SU-DHL-6 (cell line): ENCODE measurements around the gene STARD7.

Experiments
- H2AFZ ChIP-seq: fragments of 200-600 bp; sonication (generic); 2 replicates; pipeline ENCODE4 v1.6.1; 2014; ENCODE audit warnings: low read depth, mild to moderate bottlenecking, moderate library complexity, mixed read lengths, antibody characterized with exemption, low read length; ENCODE audit not compliant: severe bottlenecking
- H3F3A ChIP-seq: fragments of 200-600 bp; shearing (Covaris generic); 2 replicates; pipeline ENCODE4 v1.6.0; 2016; ENCODE audit warnings: antibody characterized with exemption, mild to moderate bottlenecking; ENCODE audit not compliant: insufficient read depth
- H3K27ac ChIP-seq: fragments of 200-600 bp; sonication (generic); 2 replicates; pipeline ENCODE4 v1.5.1; 2016; ENCODE audit warnings: low read depth, mild to moderate bottlenecking, low read length, moderate library complexity, mixed read lengths
- H3K27me3 ChIP-seq: fragments of 200-600 bp; sonication (generic), shearing (Covaris generic); 2 replicates; pipeline ENCODE4 v1.6.0; 2014; ENCODE audit warnings: mild to moderate bottlenecking, low read length
- H3K36me3 ChIP-seq: fragments of 200-600 bp; sonication (generic); 2 replicates; pipeline ENCODE4 v1.6.1; 2014; ENCODE audit warnings: mild to moderate bottlenecking, low read length, mixed read lengths
- H3K4me2 ChIP-seq: fragments of 300-600, 200-600 bp; shearing (Covaris generic), sonication (generic); 2 replicates; pipeline ENCODE4 v1.6.0; 2014; ENCODE audit warnings: low read length, low read depth, mild to moderate bottlenecking; ENCODE audit not compliant: poor library complexity, severe bottlenecking
- H3K4me3 ChIP-seq: fragments of 200-600 bp; sonication (generic); 2 replicates; pipeline ENCODE4 v1.5.1; 2014; ENCODE audit warnings: antibody characterized with exemption, low read length, mild to moderate bottlenecking, mixed read lengths; ENCODE audit not compliant: insufficient read depth, poor library complexity, severe bottlenecking
- H3K79me2 ChIP-seq: fragments of 200-600 bp; sonication (generic); 2 replicates; pipeline ENCODE4 v1.6.1; 2014; ENCODE audit warnings: mild to moderate bottlenecking, low read length, moderate library complexity; ENCODE audit not compliant: insufficient read depth
- H3K9ac ChIP-seq: fragments of 200-600 bp; sonication (generic); 2 replicates; pipeline ENCODE4 v1.7.0; 2014; ENCODE audit warnings: mild to moderate bottlenecking, low read length
- H3K9me2 ChIP-seq: fragments of 200-600 bp; sonication (generic); replicated peaks from 2 replicates; pipeline ENCODE4 v1.6.1; 2014; ENCODE audit warnings: low read length; ENCODE audit not compliant: insufficient read depth
- H3K9me3 ChIP-seq: fragments of 200-600 bp; sonication (generic); 2 replicates; pipeline ENCODE4 v1.6.1; 2014; ENCODE audit warnings: low read length, mixed read lengths; ENCODE audit not compliant: insufficient read depth
- H4K20me1 ChIP-seq: fragments of 200-600 bp; sonication (generic); 2 replicates; pipeline ENCODE4 v1.6.1; 2014; ENCODE audit warnings: low read depth, mild to moderate bottlenecking, antibody characterized with exemption, low read length, moderate library complexity, mixed read lengths
- CTCF ChIP-seq: fragments of 200-600 bp; sonication (generic); IDR thresholded peaks from one replicate; pipeline ENCODE4 v1.5.1; 2017; ENCODE audit warnings: antibody characterized with exemption, mild to moderate bottlenecking, low read length, moderate library complexity; ENCODE audit not compliant: insufficient read depth, poor library complexity, severe bottlenecking
- EZH2phosphoT487 ChIP-seq: fragments of 200-600 bp; sonication (generic), shearing (Covaris generic); conservative IDR thresholded peaks from 2 replicates; pipeline ENCODE4 v1.6.1; 2018; ENCODE audit warnings: mild to moderate bottlenecking, antibody characterized with exemption, low read length, moderate library complexity, mixed read lengths

Gene STARD7

GRCh38 chr2:96188821-96189526 lies 19.7 kb downstream of the STARD7 start:
- Histone ChIP-seq H3K9me3 (no peaks in the 10 kb centered on the region), H3K36me3 (peaks cover 53% of the 10 kb centered on the region), H2AFZ (no peak overlapping the region), H3F3A (peaks cover 12% of the 10 kb centered on the region; the same call in 1 of the 2 replicates), H3K4me2 (no peak overlapping the region), H3K27me3 (no peaks in the 10 kb centered on the region), H3K9ac (no peak overlapping the region), H3K4me3 (no peak overlapping the region), H4K20me1 (no peaks in the 10 kb centered on the region), H3K79me2 (peaks cover 16% of the 10 kb centered on the region), H3K27ac (no peak overlapping the region), H3K9me2 (no peaks in the 10 kb centered on the region)
- TF ChIP-seq EZH2phosphoT487: no peak
- TF ChIP-seq CTCF: no peak

GRCh38 chr2:96186562-96186961 lies 22.1 kb downstream of the STARD7 start:
- Histone ChIP-seq H3K27me3 (no peaks in the 10 kb centered on the region), H3K27ac (no peak overlapping the region), H2AFZ (no peak overlapping the region), H3K4me3 (no peak overlapping the region), H3K4me2 (no peak overlapping the region), H3K9ac (no peak overlapping the region), H4K20me1 (no peaks in the 10 kb centered on the region), H3K36me3 (peaks cover 29% of the 10 kb centered on the region), H3F3A (peaks cover 11% of the 10 kb centered on the region; the same call in 1 of the 2 replicates), H3K9me2 (no peaks in the 10 kb centered on the region), H3K79me2 (peaks cover 3% of the 10 kb centered on the region; the same call in 1 of the 2 replicates), H3K9me3 (no peaks in the 10 kb centered on the region)
- TF ChIP-seq CTCF (no peak), EZH2phosphoT487 (no peak)

- Histone ChIP-seq H2AFZ (no peak overlapping the region), H3K4me2 (no peak overlapping the region), H3K27ac (no peak overlapping the region), H3K4me3 (no peak overlapping the region), H3K9me2 (no peaks in the 10 kb centered on the region), H3K9ac (no peak overlapping the region), H4K20me1 (no peaks in the 10 kb centered on the region), H3K27me3 (no peaks in the 10 kb centered on the region), H3F3A (peaks cover 11% of the 10 kb centered on the region; the same call in 1 of the 2 replicates), H3K9me3 (no peaks in the 10 kb centered on the region), H3K79me2 (peaks cover 3% of the 10 kb centered on the region; the same call in 1 of the 2 replicates), H3K36me3 (peaks cover 19% of the 10 kb centered on the region)
- no peak for TF ChIP-seq EZH2phosphoT487
- no peak for TF ChIP-seq CTCF
Measured at GRCh38 chr2:96185516-96185915, 23.1 kb downstream of the STARD7 start.
